Panc1 (cell line): ENCODE results near the gene NBEAL2. TPM values are rescaled to one million over a fixed set of nuclear protein-coding genes. Genes with fewer than 3 reads are reported as not detected.

Source experiments
- ATAC-seq: fragments of 200-7000 bp; cut with Tn5 transposase; 2 replicates; pipeline ENCODE4 v1.9.1; 2020; ENCODE audit warnings: mild to moderate bottlenecking, moderate library complexity
- BruUV-seq: library from RNA; stranded (reverse); fragments of 400-500 nt; replicated peaks from 2 replicates; lab custom pipeline; 2021; lab: Mats Ljungman, UMichigan
- CTCF ChIA-PET: fragments of 300-600 bp; sonication (Branson Sonifier 250); formaldehyde crosslinking; loops from one replicate; lab custom pipeline; 2022; ENCODE audit warnings: antibody characterized with exemption; lab: Charles Lee
- POLR2A ChIA-PET: fragments of 300-600 bp; sonication (Branson Sonifier 250); formaldehyde crosslinking; loops from one replicate; lab custom pipeline; 2022; ENCODE audit warnings: antibody characterized with exemption; lab: Charles Lee
- DNase-seq: peaks from one replicate; pipeline ENCODE4 v3.0.0-alpha.2; 2010; ENCODE audit warnings: low read depth, low spot score
- H3K27ac ChIP-seq: 2 replicates; pipeline ENCODE4 v1.5.1; 2011; ENCODE audit warnings: mild to moderate bottlenecking, low read length, inconsistent platforms
- H3K27me3 ChIP-seq: fragments of 200-500 bp; sonication (Bioruptor generic); 2 replicates; pipeline ENCODE4 v1.6.0; 2014; ENCODE audit warnings: low read length, inconsistent platforms; ENCODE audit not compliant: control insufficient read depth, insufficient read depth
- H3K36me3 ChIP-seq: fragments of 200-500 bp; sonication (Bioruptor generic); 2 replicates; pipeline ENCODE4 v1.5.1; 2014; ENCODE audit warnings: inconsistent platforms, mild to moderate bottlenecking, low read length, moderate library complexity; ENCODE audit not compliant: control insufficient read depth, insufficient read depth
- H3K4me1 ChIP-seq: 2 replicates; pipeline ENCODE4 v1.5.1; 2011; ENCODE audit warnings: inconsistent platforms, mild to moderate bottlenecking, low read length, moderate library complexity; ENCODE audit not compliant: control insufficient read depth, insufficient read depth
- H3K4me3 ChIP-seq, 2 experiments: 2 replicates each; pipeline ENCODE4 v1.5.1; 2011 to 2012; ENCODE audit warnings: low read depth in 2 of 2, low read length in 2 of 2, mild to moderate bottlenecking in 2 of 2, inconsistent platforms in 1 of 2, moderate library complexity in 1 of 2
- H3K9me3 ChIP-seq: fragments of 200-500 bp; sonication (Bioruptor generic); 2 replicates; pipeline ENCODE4 v1.5.1; 2014; ENCODE audit warnings: low read depth, mild to moderate bottlenecking, inconsistent platforms, low read length, moderate library complexity; ENCODE audit not compliant: control insufficient read depth, insufficient read depth
- CTCF ChIP-seq: fragments of 450-650 bp; IDR thresholded peaks from 2 replicates; pipeline ENCODE4 v1.5.1; 2017; ENCODE audit warnings: mild to moderate bottlenecking
- POLR2AphosphoS5 ChIP-seq: IDR thresholded peaks from 2 replicates; pipeline ENCODE4 v1.6.1; 2012; ENCODE audit warnings: mild to moderate bottlenecking, low read depth, low read length, moderate library complexity
- REST ChIP-seq, 2 experiments: IDR thresholded peaks; 2 replicates each; pipeline ENCODE4 v1.6.1; 2011 to 2012; ENCODE audit warnings: low read depth in 2 of 2, control low read depth in 1 of 2, low read length in 1 of 2, mild to moderate bottlenecking in 1 of 2, moderate library complexity in 1 of 2; ENCODE audit not compliant: insufficient read depth in 1 of 2
- SIN3A ChIP-seq: IDR thresholded peaks from 2 replicates; pipeline ENCODE4 v1.6.1; 2012; ENCODE audit warnings: low read depth, mild to moderate bottlenecking, low read length, moderate library complexity, borderline replicate concordance; ENCODE audit not compliant: insufficient read depth
- TCF7L2 ChIP-seq: IDR thresholded peaks from 2 replicates; pipeline ENCODE4 v1.6.1; 2011; ENCODE audit warnings: mild to moderate bottlenecking, low read depth, low read length, inconsistent platforms
- in situ Hi-C: cut with HindIII; loops from 2 replicates; pipeline ENCODE4 v1.10.0; 2016; ENCODE audit warnings: low sequenced_read_pairs, low pct_unique_long_range_greater_than_20kb
- intact Hi-C: fragments of 100-400 bp; cut with micrococcal nuclease; formaldehyde crosslinking; loops from one replicate; pipeline ENCODE4 v1.10.0; 2022; ENCODE audit not compliant: unreplicated experiment
- total RNA-seq: library from RNA; stranded (reverse); gene quantifications from one replicate; pipeline ENCODE4 v1.2.1, GENCODE V29; 2021; ENCODE audit not compliant: unreplicated experiment

Gene NBEAL2
- total RNA-seq, 1 experiment from 2014 or later = 38.8 TPM

GRCh38 chr3:47047673-47048072 is 68.2 kb downstream of the NBEAL2 start:
- DNase-seq (no peak), ATAC-seq (no peak)
- no peak for TF ChIP-seq REST (IDR thresholded peaks at IDR 0.05; ENCODE audit: insufficient read depth in 1 of 2, low read depth in 2 of 2, low read length in 1 of 2)
- no peak for TF ChIP-seq SIN3A
- no peak for TF ChIP-seq TCF7L2
- no peak for TF ChIP-seq CTCF
- no peak for TF ChIP-seq POLR2AphosphoS5
- Histone ChIP-seq H3K9me3 (no peaks in the 10 kb centered on the region), H3K36me3 (no peaks in the 10 kb centered on the region), H3K4me1 (no peaks in the 10 kb centered on the region), H3K27me3 (no peaks in the 10 kb centered on the region), H3K27ac (no peak overlapping the region; the same call in 1 of the 2 replicates), H3K4me3 (no peak overlapping the region)
- intact Hi-C loops (no loop called here), in situ Hi-C loops (no loop called here)
- no TSS peak for BruUV-seq
- CTCF ChIA-PET = no interaction called here
- POLR2A ChIA-PET = no interaction called here

GRCh38 chr3:47054412-47054811 is 74.9 kb downstream of the NBEAL2 start:
- intact Hi-C loops (no loop called here), in situ Hi-C loops (no loop called here)
- no TSS peak for BruUV-seq
- no peak overlapping the region for H3K4me3 ChIP-seq
- no peak for TF ChIP-seq SIN3A
- TF ChIP-seq TCF7L2 = no peak
- no peak for TF ChIP-seq POLR2AphosphoS5
- TF ChIP-seq CTCF = no peak
- TF ChIP-seq REST (IDR thresholded peaks at IDR 0.05; ENCODE audit: insufficient read depth in 1 of 2, low read depth in 2 of 2, low read length in 1 of 2) = no peak
- H3K4me1 ChIP-seq = no peaks in the 10 kb centered on the region
- DNase-seq (no peak), ATAC-seq (no peak)
- CTCF ChIA-PET = no interaction called here
- no peaks in the 10 kb centered on the region; the same call in 1 of the 2 replicates for H3K36me3 ChIP-seq
- no peak overlapping the region for H3K27ac ChIP-seq
- H3K27me3 ChIP-seq = no peaks in the 10 kb centered on the region
- POLR2A ChIA-PET = no interaction called here
- no peaks in the 10 kb centered on the region for H3K9me3 ChIP-seq
